AG04450 (cell line): ENCODE data around the gene ATP9B. TPM values are rescaled to one million over a fixed set of nuclear protein-coding genes. Genes with fewer than 3 reads are reported as not detected.

Experiments used
- CTCF ChIA-PET: fragments of 300-600, 350-600 bp; formaldehyde crosslinking; extraction: SDS; loops from one replicate; lab custom pipeline; 2022; ENCODE audit warnings: antibody characterized with exemption, inconsistent platforms; lab: Charles Lee
- POLR2A ChIA-PET: fragments of 350-600 bp; formaldehyde crosslinking; extraction: SDS; loops from one replicate; lab custom pipeline; 2021; ENCODE audit warnings: antibody characterized with exemption, inconsistent platforms; lab: Yijun Ruan, JAX
- DNase-seq: peaks from one replicate; pipeline ENCODE4 v3.0.0-alpha.2; 2011; ENCODE audit warnings: low read depth, low spot score
- H3K27ac ChIP-seq: one replicate; pipeline ENCODE4 v1.5.1; 2012; ENCODE audit warnings: low read depth, low read length, control low read depth
- H3K27me3 ChIP-seq: one replicate; pipeline ENCODE4 v1.6.0; 2012; ENCODE audit warnings: low read length; ENCODE audit not compliant: control insufficient read depth, insufficient read depth
- H3K4me3 ChIP-seq: 2 replicates; pipeline ENCODE4 v1.5.1; 2011; ENCODE audit warnings: mild to moderate bottlenecking, low read depth, low read length, control low read depth
- H3K9me3 ChIP-seq: 2 replicates; pipeline ENCODE4 v1.5.1; 2012; ENCODE audit warnings: low read length; ENCODE audit not compliant: control insufficient read depth, insufficient read depth
- polyA plus RNA-seq: library from polyadenylated mRNA; depleted of rRNA; stranded (reverse); fragments of >200 nt; gene quantifications from 2 replicates; pipeline ENCODE4 v1.2.3, GENCODE V29; 2011; rRNA removed
- TF ChIP-seq, protein P1 (sequence below): IDR thresholded peaks from 2 replicates; pipeline ENCODE4 v1.5.1; 2011; ENCODE audit warnings: low read depth, low read length, control low read depth, inconsistent platforms

The ATP9B gene
- polyA plus RNA-seq, 1 experiment: 18.1 TPM

DNA sequence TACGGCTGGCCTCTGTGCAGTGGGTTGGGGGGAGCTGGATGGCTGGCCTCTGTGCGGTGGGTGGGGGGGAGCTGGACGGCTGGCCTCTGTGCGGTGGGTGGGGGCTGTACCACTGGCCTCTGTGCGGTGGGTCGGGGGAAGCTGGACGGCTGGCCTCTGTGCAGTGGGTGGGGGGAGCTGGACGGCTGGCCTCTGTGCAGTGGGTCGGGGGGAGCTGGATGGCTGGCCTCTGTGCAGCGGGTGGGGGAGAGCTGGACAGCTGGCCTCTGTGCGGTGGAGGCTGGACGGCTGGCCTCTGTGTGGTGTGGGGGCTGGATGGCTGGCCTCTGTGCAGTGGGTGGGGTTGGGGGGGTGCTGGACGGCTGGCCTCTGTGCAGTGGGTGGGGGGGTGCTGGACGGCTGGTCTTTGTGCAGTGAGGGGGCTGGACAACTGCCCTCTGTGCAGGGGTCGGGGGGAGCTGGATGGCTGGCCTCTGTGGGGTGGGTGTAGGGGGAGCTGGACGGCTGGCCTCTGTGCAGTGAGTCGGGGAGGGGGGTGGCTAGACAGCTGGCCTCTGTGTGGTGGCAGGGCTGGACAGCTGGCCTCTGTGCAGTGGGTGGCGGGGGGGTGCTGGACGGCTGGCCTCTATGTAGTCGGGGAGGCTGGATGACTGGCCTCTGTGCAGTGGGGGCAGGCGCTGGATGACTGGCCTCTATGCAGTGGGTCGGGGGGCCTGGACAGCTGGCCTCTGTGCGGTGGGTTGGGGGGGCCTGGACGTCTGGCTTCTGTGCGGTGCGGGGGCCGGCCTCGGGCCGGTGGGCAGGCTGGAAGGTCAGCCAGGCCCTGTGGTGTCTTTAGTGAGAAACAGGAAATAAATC, 358.4 kb downstream of the ATP9B start:
- Histone ChIP-seq H3K27ac (no peak overlapping the region), H3K4me3 (no peak overlapping the region), H3K9me3 (peaks cover 10% of the 10 kb centered on the region; the same call in 1 of the 2 replicates), H3K27me3 (no peaks in the 10 kb centered on the region)
- CTCF ChIA-PET: no interaction called here
- POLR2A ChIA-PET: interaction anchor here (0.6 kb wide), 1 partner anchor 34 kb away, joined by 3 read pairs; no protein-coding TSS in a partner anchor
- TF ChIP-seq, protein P1, sequence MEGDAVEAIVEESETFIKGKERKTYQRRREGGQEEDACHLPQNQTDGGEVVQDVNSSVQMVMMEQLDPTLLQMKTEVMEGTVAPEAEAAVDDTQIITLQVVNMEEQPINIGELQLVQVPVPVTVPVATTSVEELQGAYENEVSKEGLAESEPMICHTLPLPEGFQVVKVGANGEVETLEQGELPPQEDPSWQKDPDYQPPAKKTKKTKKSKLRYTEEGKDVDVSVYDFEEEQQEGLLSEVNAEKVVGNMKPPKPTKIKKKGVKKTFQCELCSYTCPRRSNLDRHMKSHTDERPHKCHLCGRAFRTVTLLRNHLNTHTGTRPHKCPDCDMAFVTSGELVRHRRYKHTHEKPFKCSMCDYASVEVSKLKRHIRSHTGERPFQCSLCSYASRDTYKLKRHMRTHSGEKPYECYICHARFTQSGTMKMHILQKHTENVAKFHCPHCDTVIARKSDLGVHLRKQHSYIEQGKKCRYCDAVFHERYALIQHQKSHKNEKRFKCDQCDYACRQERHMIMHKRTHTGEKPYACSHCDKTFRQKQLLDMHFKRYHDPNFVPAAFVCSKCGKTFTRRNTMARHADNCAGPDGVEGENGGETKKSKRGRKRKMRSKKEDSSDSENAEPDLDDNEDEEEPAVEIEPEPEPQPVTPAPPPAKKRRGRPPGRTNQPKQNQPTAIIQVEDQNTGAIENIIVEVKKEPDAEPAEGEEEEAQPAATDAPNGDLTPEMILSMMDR: no peak
- DNase-seq: no peak

Other genes with a start within 250 kb of the ATP9B start
- gene SALL3, start 89.6 kb upstream of the ATP9B start, polyA plus RNA-seq: not detected in 2 replicates